ENCODE measurements around the gene KRTAP10-10. TPM values are rescaled to one million over a fixed set of nuclear protein-coding genes. Genes with fewer than 3 reads are reported as not detected.

KRTAP10-10 gene
- total and polyA plus RNA-seq, 2 of the 8 experiments (the other 6 are each of a cell fraction or from before 2014, with no cell fraction given) = not detected

DNA sequence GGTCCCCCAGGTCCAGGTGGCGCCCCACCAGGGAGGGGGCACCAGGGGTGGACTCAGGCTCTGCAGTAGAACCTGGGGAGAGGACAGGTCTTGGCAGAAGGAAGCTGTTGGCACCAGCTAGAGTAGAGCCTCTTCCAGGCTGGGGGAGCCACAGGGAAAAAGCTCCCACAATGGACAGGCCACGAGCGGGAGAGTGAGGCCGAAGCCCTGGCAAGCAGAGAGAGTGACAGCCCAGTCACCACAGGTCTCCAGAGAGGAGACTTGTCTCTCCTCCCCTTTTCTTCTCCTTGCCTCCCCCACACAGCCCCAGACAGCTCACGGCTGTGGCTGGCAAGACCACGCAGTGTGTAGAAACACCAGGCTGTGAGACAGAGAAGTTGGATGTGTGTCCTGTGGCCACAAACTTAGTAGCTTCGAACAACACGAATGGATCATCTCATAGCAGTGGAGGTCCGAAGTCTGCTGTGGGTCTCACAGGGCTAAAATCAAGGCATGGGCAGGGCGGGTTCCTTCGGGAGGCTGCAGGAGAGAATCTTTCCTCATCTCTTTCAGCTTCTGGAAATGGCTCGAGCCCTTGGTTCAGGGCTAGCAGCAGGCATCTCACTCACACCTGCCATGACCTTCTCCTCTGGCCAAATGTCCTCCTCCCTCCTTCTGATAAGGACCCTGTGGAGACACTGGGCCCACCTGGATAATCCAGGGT, 14.0 kb downstream of the KRTAP10-10 start (continued):
- TF ChIP-seq RBBP5 (IDR thresholded peaks at IDR 0.05; ENCODE audit: borderline replicate concordance, low read depth, low read length) (no peak), SUZ12 (IDR thresholded peaks at IDR 0.05; ENCODE audit: low read length) (no peak)

Data from H1 (cell line).